Left lobe of liver (tissue), 2 donors: ENCODE measurements around the gene DTNBP1. TPM values are rescaled to one million over a fixed set of nuclear protein-coding genes. Genes with fewer than 3 reads are reported as not detected.
A peak's percentile ranks its signal among the peaks of the same experiment; 100 is the strongest.

Experiments
- ATAC-seq: fragments of 200-7000 bp; cut with Tn5 transposase; one replicate; pipeline ENCODE4 v1.9.1; 2020; ENCODE audit warnings: mild to moderate bottlenecking, moderate library complexity
- DNase-seq: peaks from one replicate; pipeline ENCODE4 v3.0.0-alpha.2; 2020; ENCODE audit warnings: low spot score
- total RNA-seq: library from RNA; stranded (reverse); gene quantifications from one replicate; pipeline ENCODE4 v1.2.1, GENCODE V29; 2021
- donor health status: DM: no; HTN: no; CAD: no; lungs with moderate emphysema.
- donor health status: DM: no; HTN: yes; CAD: no.

The DTNBP1 gene
- total RNA-seq, 1 donor from 2014 or later: 4.3 TPM

GRCh38 chr6:15626878-15627674, 35.8 kb downstream of the DTNBP1 start:
- ATAC-seq (no peak), DNase-seq (no peak)

DNA sequence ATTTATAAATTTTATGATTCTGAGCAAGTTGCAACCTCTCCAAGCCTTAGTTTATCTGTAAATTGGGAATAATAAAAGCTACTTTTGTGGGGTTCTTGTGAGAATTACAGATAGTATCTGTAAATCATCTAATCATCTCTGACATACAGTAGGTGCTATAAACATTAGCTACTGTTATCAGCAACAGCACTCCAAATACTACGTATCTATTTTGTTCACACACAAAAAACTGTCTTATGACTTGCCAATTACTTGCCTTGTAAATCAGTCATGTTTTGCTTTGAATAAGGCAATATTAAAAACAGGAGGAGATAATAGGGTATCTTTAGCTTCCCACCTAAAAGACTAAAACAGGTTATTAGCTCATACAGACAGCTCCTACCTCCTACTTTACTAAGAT, 36.7 kb downstream of the DTNBP1 start:
- DNase-seq (no peak), ATAC-seq (no peak)

- DNase-seq: no peak
- ATAC-seq: peak; percentile 64
Observed at GRCh38 chr6:15623276-15624116, 39.3 kb downstream of the DTNBP1 start.

- no peak for DNase-seq
- no peak for ATAC-seq
Observed at GRCh38 chr6:15622045-15622740, 40.6 kb downstream of the DTNBP1 start.

DNA sequence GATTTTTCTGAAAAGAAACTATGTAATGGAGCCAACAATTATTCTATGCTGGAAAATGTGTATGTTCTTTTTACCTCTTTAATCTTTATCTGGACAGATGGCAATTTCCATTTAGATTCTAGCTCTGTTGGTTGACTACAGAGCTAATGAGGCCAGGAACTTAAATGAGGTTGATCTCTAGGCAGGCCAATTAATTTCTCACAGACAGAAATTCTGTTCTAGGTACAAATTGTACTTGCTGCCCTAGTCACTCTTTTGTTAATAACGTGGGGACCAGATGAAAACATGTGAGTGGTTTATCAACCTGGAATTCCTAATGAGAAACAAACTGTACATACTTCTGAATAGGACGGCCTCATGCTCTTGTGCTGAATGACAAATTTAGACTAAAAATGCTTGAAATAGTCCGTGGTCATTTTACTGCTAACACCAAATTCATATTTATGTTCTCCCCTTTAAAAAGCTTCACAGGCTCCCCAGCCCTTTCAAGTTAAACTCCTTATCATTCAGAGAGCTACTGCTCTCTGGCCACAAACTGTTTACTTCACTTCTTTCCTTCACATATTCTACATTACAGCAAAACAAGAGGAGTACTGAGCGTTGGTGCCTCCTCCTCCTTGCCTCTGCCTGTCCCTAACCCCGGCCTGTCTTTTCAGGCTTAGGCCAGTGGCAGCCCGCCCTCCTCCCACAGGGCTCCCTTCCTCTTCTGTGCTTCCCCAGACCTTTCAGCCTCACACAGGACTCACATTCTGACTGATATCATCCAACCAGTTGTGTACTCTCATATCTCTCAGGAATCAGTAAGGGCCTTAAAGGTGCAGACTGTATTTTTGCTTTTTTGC, 41.4 kb downstream of the DTNBP1 start:
- no peak for DNase-seq
- peak; percentile 72 for ATAC-seq

GRCh38 chr6:15620611-15621010, 42.2 kb downstream of the DTNBP1 start:
- DNase-seq (no peak), ATAC-seq (no peak)

GRCh38 chr6:15619330-15619729, 43.5 kb downstream of the DTNBP1 start:
- DNase-seq: no peak
- ATAC-seq: no peak

DNA sequence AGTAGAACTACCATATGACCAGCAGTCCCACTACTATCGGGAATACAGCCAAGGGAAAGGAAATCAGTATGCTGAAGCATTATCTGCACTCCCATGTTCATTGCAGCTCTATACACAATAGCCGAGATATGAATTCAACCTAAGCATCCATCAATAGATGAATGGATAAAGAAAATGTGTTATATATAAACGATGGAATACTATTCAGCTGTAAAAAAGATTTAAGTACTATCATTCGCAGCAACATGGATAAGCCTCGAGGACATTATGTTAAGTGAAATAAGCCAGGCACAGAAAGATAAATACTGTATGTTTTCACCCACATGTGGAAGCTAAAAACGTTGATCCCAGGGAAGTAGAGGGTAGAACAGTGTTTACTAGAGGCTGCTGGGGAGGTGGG, 44.1 kb downstream of the DTNBP1 start:
- ATAC-seq (no peak), DNase-seq (no peak)

DNA sequence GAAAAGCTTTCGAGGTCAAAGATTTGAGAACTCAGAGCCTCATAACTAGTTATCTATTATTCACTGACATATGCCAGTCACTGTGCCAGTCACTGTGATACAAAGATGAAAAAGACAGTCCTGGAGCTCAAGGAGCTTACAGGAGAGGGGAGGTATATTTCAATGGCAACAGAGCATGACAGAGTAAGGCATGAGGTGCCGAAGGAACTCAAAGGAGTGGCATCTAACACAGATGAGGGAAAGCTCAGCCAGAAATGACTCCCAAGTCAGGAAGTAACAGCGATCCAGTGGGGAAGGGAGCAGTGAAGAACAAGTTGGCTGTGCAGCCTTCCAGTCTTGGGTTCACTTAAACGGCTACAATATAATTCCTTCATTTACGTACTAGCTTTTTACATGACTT, 46.6 kb downstream of the DTNBP1 start:
- ATAC-seq: no peak
- no peak for DNase-seq

GRCh38 chr6:15615802-15616201, 47.0 kb downstream of the DTNBP1 start:
- peak; percentile 75 for ATAC-seq
- no peak for DNase-seq

- DNase-seq: no peak
- ATAC-seq: peak; percentile 32
Observed at GRCh38 chr6:15614277-15614676, 48.6 kb downstream of the DTNBP1 start.

GRCh38 chr6:15608396-15608795, 54.4 kb downstream of the DTNBP1 start:
- no peak for ATAC-seq
- DNase-seq: no peak

DNA sequence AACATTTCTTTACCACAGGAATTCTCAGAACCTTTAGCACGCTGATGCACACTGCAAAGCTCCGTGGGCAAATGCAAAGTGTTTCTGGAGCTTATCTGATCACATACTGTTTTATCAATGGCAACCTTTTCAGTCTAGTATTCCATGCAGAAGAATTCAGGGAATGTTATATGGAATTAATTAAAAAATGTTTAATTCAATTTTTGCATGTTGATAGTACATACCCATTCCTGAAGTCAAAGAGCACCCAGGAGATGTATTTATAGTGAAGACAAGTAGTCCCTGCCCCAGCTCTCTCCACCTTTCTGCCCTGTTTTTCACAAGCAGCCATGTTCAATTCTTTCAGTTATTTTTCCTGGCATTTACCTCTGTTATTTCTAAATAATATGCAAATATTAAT, 55.2 kb downstream of the DTNBP1 start:
- DNase-seq (no peak), ATAC-seq (no peak)

DNA sequence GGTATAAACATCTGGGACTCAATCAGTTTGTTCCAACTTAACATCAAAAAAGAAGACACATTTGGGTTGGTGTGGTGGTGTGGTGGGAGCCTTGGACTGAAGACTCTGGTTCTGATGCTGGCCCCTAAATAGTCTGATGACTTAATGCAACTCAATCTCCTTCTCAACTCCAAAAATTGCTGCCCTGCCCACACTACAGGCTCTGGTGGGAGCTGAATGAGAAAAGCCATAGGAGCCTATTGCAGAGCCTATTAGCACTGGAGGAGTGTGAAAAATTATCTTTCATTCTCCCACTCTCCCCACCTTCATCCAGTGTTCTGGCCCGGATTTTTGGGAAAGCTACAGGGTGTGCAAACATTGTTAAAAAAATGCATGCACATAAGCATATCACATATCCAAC, 56.5 kb downstream of the DTNBP1 start:
- DNase-seq (no peak), ATAC-seq (no peak)

GRCh38 chr6:15604843-15605242, 58.0 kb downstream of the DTNBP1 start:
- no peak for ATAC-seq
- no peak for DNase-seq

DNA sequence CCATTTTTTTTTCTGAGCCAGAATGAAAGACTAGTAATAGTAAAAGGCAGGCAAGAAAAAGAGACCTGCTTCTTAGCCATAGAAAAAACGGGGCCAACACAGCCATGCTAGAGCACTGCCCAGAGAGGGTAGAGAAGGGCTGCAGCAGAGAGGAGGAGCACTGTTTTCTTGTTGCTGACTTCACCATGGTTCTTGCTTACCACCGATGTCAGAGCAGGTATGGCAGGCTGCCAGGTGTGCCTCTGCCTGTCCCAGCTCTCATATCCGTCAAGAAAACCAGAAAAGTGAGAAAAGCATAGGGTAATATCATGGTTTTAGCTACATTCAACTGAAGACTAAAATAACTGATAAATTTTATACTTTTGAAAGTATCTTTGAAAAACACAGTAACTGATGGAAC, 60.7 kb downstream of the DTNBP1 start:
- DNase-seq: no peak

GRCh38 chr6:15598273-15598798, 64.5 kb downstream of the DTNBP1 start:
- no peak for ATAC-seq
- DNase-seq: no peak

More for the DNA sequence above, 60.7 kb downstream of the DTNBP1 start:
- ATAC-seq: no peak

GRCh38 chr6:15596186-15596896, 66.5 kb downstream of the DTNBP1 start:
- no peak for ATAC-seq
- DNase-seq: no peak

DNA sequence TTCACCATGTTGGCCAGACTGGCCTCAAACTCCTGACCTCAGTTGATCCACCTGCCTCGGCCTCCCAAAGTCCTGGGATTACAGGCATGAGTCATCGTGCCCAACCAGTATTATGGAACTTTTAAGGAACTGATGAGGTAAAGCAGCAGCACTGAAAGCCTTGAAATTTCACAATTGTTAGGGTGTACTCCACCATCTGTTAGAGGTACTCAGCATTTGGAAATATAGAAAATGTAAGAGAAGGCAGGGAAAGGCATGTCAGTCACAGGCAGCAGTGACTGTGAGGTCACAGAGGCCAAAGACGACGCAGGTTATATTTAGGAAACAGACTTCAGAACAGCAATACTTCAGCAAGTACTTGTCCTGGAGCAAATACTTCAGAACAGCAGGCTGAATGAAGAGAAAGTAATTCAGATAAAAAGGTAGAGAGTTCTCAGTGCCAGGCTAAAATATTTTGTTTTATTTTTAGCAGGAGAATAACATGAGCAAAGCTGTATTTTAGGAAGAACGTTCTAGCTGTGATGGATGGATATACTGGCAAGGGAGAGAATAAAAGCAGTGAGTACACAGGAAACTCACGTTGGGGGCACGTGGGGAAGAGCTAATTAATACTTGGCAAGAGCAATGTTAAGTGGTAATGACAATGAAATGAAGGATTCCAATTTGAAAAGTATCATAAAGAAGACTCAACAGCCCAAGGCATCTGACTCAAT, 67.2 kb downstream of the DTNBP1 start:
- DNase-seq: no peak
- no peak for ATAC-seq
